ENCODE measurements around the gene GCN1. TPM values are rescaled to one million over a fixed set of nuclear protein-coding genes. Genes with fewer than 3 reads are reported as not detected.

GCN1 gene
- total and polyA plus RNA-seq, 8 donors, result 51.8 to 89.4 (median 57.9) TPM

DNA sequence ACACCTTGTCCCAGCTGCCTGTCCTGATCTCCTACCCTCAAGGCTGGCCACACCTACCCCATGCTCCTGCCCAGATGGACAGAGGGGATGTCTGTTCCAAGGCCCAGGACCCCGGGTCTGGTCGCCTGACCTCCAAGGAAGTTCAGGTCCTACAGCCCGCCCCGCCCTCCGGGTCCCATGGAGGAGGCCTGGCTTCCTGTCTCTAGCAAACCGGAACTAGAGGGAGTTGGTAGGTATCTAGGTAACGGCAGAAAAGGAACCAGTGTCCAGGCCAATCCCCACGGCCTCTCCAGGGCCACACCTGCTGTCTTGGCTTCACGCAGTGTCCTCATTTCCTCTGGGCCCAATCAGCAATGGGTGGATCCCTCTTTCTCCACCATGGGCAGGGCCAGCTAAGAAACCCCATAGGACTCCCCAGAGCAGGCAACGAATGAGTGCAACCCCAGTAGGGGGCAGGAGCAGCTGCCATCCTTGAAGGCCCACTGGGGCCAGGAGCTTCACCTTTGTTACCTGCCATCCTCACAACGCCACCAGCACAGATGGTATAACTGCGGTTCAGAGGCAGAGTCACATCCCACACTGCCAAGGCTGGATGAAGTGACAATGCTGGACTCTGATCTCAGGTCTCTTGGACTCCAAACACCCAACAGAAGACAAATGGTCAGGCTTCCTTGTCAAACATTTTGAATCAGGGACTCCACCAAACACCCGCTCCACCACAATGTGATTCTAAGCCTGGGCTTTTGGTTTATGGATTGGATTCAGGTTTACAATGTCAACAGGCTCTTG, 31.5 kb upstream of the GCN1 start:
- H3K9me3 ChIP-seq, result no peaks in the 10 kb centered on the region
- intact Hi-C loops (cut with DNase I), result loop anchor here (5.0 kb wide), 1 partner anchor 41 kb away; the partner anchor contains the start of gene PXN (in 2 of the 2)
- peaks cover 47 to 76% of the 10 kb centered on the region in 2 donors for H3K4me1 ChIP-seq
- H3K4me3 ChIP-seq, result peak overlapping the region; percentile 7 to 41
- peak overlapping the region; percentile 76 to 77 for H3K27ac ChIP-seq
- TF ChIP-seq, protein P1, sequence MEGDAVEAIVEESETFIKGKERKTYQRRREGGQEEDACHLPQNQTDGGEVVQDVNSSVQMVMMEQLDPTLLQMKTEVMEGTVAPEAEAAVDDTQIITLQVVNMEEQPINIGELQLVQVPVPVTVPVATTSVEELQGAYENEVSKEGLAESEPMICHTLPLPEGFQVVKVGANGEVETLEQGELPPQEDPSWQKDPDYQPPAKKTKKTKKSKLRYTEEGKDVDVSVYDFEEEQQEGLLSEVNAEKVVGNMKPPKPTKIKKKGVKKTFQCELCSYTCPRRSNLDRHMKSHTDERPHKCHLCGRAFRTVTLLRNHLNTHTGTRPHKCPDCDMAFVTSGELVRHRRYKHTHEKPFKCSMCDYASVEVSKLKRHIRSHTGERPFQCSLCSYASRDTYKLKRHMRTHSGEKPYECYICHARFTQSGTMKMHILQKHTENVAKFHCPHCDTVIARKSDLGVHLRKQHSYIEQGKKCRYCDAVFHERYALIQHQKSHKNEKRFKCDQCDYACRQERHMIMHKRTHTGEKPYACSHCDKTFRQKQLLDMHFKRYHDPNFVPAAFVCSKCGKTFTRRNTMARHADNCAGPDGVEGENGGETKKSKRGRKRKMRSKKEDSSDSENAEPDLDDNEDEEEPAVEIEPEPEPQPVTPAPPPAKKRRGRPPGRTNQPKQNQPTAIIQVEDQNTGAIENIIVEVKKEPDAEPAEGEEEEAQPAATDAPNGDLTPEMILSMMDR (IDR thresholded peaks at IDR 0.05), result no peak
- DNase-seq (peak in 2 of 4 donors; percentile 77 to 89), ATAC-seq (peak; percentile 60)
- H3K36me3 ChIP-seq, result peaks cover 0 to 34% of the 10 kb centered on the region in 2 donors
- H3K27me3 ChIP-seq, result no peaks in the 10 kb centered on the region

DNA sequence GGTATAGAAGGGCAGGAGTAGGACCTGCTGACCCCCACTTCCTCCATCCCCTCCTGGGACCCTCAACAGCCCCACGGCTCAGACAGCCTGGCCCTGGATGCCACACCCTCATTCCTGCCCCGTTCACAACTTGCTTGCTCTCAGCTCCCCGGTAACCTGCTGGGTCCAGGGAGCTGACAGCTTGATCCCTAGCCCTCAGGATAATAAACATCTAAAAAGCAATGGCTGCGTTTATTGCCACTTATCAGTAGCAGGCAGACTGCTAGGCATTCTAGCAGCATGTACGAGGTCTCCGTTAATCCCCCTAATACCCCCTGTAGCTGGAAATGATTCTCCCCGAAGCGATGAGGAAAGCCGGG, 30.7 kb upstream of the GCN1 start:
- Histone ChIP-seq H3K9me3 (no peaks in the 10 kb centered on the region), H3K4me1 (peaks cover 39 to 67% of the 10 kb centered on the region in 2 donors), H3K27me3 (no peaks in the 10 kb centered on the region), H3K27ac (peak overlapping the region; percentile 76 to 77), H3K36me3 (peaks cover 0 to 42% of the 10 kb centered on the region in 2 donors), H3K4me3 (peak overlapping the region; percentile 7 to 41)
- intact Hi-C loops (cut with DNase I), result loop anchor here (5.0 kb wide), 1 partner anchor 42 kb away; the partner anchor contains the start of gene PXN (in 2 of the 2)
- TF ChIP-seq, protein P1 (IDR thresholded peaks at IDR 0.05), result no peak
- ATAC-seq, result peak; percentile 16
- no peak for DNase-seq

DNA sequence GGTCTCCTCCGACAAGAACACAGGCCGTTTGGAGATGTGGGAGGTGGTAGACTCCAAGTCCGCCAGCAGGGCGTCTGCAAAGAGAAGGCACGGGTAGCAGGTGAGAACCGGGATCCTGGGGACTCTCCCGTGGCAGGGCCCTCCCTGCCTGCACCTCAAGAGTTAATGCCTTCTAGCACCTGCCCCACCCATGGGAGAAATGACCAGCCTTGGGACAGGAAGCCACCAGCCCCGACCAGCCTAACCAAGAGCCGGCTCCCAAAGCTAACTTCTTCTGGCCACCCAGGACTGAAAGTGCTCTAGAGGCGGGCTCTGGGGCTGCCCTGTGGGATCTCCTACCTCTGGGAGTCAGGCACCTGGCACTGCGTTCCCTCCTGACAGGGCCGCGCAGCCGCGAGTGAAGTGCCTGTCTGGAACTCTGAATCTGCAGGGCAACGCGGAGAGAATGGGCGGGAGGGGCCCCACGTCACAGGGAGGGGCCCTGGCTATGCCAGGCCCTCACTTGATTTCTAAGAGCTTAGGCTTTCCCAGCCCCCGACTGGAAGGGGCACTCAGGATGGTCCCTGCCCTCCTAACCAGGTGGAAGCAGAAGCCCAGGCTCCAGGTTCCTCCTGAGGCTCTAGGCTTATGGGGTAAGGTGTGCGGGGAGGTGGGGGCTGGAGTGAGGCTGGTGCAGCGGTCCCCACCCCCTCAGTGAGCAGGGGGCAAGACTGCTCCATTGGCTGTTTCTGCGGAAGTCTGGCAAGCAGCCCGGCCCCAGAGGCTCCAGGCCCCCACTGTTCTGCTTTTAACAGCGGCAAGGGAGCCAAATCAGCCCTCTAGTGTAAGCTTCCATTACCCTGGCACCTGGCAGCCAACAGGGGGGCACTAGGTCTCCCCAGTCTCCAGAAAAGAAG, 30.0 kb upstream of the GCN1 start:
- peak overlapping the region; percentile 76 to 77 for H3K27ac ChIP-seq
- peak overlapping the region; percentile 7 to 41 for H3K4me3 ChIP-seq
- peaks cover 0 to 49% of the 10 kb centered on the region in 2 donors for H3K36me3 ChIP-seq
- no peaks in the 10 kb centered on the region for H3K9me3 ChIP-seq
- peak; percentile 69 for ATAC-seq
- peak in 3 of 4 donors; percentile 80 to 93 (median 81) for DNase-seq
- intact Hi-C loops (cut with DNase I), result loop anchor here (5.0 kb wide), 1 partner anchor 43 kb away; the partner anchor contains the start of gene PXN (in 2 of the 2)
- H3K27me3 ChIP-seq, result no peaks in the 10 kb centered on the region
- peaks cover 33 to 61% of the 10 kb centered on the region in 2 donors for H3K4me1 ChIP-seq
- TF ChIP-seq, protein P1 (IDR thresholded peaks at IDR 0.05), result no peak

DNA sequence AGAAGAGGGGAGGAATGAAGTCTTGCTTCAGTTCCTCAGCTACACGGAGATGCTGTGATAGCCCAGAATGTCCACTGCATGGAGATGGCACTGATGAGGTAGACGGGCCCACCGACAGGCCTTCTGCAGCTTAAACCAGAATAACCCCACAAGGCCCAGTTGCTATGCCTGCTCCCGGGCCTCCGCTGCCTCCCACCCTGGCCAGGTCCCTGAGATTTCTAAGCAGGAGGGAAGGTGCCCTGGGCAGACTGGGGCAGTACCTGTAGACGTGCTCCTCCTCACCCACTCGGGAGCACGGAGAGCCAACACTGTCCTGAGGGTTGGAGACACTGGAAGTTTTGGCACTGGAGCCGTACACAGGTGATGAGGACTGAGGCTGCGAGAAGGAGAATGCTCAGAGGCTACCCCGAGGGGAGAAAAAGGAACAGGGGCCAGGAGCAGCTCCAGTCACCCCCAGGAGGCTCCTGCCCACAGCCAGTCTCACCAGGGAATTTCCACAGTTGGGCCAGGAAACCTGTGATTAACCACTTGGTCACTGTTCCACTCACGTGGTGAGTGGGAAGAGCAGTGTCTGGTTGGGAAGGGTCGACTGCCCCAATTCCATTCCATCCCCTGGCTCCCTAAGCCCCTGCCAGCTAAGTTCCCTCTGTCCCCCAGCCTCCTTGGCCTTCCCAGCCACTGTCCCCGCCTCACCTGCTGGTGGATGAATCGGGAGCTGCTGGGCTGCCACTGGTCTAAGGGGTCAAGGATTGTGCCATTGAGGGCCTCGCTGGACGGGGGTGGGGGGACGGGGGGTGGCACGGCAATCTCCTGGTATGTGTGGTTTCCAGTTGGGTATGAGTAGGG, 29.2 kb upstream of the GCN1 start:
- no peak for ATAC-seq
- intact Hi-C loops (cut with DNase I), result no loop called here
- peak in 1 of 4 donors; percentile 61 for DNase-seq
- Histone ChIP-seq H3K4me1 (peaks cover 24 to 52% of the 10 kb centered on the region in 2 donors), H3K27me3 (no peaks in the 10 kb centered on the region), H3K4me3 (peak overlapping the region; percentile 3 to 41), H3K27ac (peak overlapping the region; percentile 76 to 77), H3K9me3 (no peaks in the 10 kb centered on the region), H3K36me3 (peaks cover 0 to 57% of the 10 kb centered on the region in 2 donors)
- TF ChIP-seq, protein P1 (IDR thresholded peaks at IDR 0.05), result no peak
